Iris pigment epithelial cell (primary cell): Measurements from ENCODE around the gene RBM4B.

ENCODE experiments used
- DNase-seq: peaks from one replicate; pipeline ENCODE4 v3.0.0-alpha.2; 2011; ENCODE audit warnings: low read depth

The RBM4B gene

GRCh38 chr11:66686801-66687750, 9.4 kb upstream of the RBM4B start:
- no peak for DNase-seq

DNA sequence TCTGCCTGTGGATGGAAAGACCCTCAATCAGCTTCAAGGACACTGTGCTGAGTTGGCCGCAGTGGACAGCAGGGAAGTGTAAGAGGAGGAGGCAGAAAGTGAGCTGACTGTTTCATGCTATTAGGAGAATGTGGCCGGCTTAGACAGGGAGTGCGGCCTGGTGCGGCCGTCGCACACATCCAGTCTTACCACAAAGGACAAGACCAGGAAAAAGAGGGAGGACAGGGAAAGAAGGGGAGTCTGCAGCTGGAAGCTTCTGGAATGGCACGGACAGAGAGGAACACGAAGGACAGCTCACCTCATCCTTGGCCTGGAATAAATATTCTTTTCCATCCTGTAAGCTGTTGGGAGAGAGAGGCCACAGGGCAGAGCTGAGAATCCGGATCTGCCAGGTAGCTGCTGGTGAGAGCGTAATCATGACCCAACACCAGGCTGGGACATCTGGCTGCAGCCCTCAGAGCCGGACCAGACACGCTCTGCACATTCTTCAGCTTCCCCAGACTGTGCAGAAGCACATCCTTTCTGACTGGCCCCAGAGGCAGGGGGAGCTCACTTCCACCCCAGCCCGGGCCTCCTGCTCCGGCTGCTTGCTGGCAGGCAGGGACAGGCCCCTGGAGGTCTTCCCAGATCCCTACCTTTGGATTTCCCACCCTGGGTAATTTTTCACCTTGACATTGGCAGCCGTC, 8.6 kb upstream of the RBM4B start:
- no peak for DNase-seq

GRCh38 chr11:66685276-66686099, 7.8 kb upstream of the RBM4B start:
- no peak for DNase-seq

GRCh38 chr11:66684635-66685034, 6.9 kb upstream of the RBM4B start:
- DNase-seq = no peak

GRCh38 chr11:66683877-66684276, 6.2 kb upstream of the RBM4B start:
- no peak for DNase-seq

- DNase-seq = no peak
These were observed 3.4 kb upstream of the RBM4B start for GRCh38 chr11:66680966-66681645.

DNA sequence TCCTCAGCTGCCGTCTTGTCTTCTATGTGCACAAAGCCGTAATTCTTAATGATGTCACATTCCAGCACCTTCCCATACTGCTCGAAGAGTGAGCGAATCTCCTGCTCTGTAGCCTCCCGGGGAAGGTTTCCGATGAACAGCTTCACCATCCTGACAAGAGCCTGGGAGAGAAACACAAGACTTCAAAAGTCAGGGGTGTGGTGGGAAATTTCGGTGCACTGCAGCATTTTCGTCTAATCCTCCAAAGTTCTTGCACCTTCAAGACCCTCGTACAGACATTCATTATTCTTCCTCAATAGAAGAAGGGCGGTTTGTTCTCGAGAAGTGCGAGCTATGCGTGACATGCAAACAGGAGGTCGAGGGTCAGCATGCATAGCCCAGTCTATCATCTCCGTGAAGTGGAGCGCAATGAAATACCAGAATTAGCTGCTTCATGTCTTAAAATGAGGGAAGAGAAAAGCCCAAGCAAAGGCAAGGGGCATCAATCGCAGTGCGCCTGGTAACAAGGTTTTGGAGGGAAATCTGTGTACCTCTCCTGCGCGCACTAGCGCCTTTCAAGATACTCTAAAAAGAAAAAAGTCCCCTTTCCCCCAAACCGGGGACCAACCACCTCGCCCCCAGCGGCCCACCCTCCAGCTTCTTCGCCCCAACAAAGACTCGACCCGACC, 622 bp downstream of the RBM4B start:
- peak; percentile 23 for DNase-seq

- DNase-seq = no peak
These were observed 1.3 kb downstream of the RBM4B start for GRCh38 chr11:66676282-66676919.

DNA sequence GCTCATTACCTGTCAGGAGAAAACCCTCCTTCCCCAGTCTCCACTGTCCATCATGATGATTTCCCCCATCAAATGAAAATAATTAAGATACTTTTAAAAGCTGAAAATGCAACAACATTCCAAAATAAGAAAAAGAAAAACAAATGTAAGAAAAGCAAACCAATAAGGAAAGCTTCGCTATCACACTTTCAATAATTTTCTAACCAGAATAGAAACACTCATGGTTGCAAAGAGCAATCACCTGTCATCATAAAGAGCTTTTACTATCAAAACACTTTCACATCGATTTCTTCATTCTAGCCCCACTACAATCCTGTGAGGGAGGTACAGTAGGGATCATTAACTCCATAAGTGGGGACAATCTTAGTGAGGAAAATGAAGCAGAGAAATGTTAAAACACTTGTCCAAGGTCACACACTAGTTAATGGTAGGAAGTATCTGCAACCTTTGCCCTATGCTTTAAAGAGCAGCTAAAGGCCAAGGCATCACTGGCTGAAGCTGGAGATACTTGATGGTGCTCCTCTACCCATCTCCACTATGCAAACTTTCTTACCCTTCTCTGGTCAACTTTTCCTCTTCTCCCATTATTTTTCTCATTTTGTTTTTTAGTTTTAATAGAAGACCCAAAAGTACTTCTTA, 2.6 kb downstream of the RBM4B start:
- DNase-seq = no peak

- DNase-seq = no peak
These were observed 6.9 kb downstream of the RBM4B start for GRCh38 chr11:66670816-66671215.

DNA sequence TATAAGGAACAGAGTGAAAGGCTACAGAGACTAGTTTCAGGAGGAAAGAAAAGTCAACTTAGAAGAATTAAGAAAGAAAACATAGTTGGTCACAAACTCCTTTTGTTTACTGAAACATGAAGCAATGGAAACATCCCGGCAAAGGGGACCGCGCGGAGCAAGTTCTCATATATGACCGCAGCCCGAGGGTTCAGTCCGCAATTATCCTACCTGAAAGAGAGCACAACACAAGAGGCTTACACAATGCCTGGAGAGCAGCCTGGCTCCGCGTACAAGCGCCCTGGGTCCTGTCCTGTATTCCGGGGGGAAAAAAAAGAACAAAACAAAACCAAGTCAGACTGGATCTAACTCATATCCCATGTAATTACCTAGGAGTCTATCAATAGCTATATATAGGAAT, 12.3 kb downstream of the RBM4B start:
- no peak for DNase-seq

DNA sequence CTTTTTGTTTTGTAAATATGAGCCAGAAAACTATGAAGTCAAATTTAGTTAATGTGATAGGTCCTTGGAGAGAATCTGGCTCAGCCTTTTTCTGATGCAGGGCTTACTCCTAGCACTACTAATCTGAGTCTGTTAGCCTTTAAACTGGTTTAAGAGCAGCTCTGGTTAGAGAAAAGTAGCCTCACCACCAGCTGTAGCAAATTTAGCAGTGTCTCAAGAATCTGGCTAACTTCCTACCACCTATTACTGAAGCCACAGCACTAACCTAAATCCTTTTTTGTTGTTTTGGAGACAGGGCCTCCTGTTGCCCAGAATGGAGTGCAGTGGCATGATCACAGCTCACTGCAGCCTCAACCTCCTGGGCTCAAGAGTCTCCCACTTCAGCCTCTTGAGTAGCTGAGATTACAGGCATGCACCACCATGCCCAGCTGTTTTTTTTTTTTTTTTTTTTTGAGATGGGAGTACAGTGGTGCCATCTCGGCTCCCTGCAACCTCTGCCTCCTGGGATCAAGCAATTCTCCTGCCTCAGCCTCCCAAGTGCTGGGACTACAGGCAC, 13.9 kb downstream of the RBM4B start:
- no peak for DNase-seq

GRCh38 chr11:66659763-66660162, 17.9 kb downstream of the RBM4B start:
- DNase-seq = no peak

GRCh38 chr11:66653123-66653522, 24.6 kb downstream of the RBM4B start:
- DNase-seq = no peak

GRCh38 chr11:66652651-66653050, 25.0 kb downstream of the RBM4B start:
- DNase-seq = no peak

- peak; percentile 13 for DNase-seq
These were observed 26.7 kb downstream of the RBM4B start for GRCh38 chr11:66651016-66651415.

DNA sequence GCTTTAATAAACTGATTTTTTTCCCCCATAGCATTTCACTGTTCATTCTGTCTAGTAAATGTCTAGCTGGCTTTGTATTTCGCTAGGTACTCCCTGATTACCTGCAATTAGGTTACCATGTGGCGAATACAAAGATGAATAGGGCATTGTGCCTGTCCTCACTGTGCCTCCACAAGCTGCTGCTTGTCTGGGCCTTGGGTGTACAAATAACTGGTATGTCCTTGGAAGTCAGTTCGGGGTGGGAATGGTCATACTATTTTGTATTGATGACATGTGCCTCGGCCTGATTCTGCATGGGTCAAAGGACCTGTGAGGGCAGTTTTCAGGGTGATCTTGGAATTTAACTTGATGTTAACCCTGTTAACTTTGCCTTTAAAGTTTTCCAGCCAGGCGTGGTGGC, 27.8 kb downstream of the RBM4B start:
- DNase-seq = no peak

DNA sequence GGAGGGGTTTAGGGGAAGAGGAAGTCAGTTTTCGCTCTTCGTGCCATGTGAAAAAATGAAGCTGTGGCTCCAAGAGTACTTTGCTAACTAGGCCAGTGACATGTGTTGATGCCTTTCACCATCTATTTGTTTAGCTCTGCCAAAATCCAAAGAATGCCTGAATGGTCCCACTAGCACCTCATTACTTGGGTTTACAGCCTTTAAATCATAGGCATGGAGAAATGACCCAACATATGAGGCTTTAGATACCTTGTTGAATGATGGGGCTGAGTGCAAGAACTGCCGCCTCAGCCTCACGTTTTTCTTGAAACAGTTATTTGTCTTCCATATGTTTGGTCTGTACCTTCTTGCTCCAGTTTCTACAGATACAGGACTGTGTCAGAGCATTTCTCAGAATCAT, 30.9 kb downstream of the RBM4B start:
- DNase-seq = no peak

GRCh38 chr11:66643745-66644437, 33.8 kb downstream of the RBM4B start:
- DNase-seq = no peak
